GM12878 (cell line): ENCODE results near the gene KIF1C.

Experiments
- BHLHE40 ChIP-seq, 2 experiments: fragments of 450-650 bp in 1 of 2; IDR thresholded peaks; 2 replicates each; pipeline ENCODE4 v1.6.1; 2011 to 2017; ENCODE audit warnings: low read depth in 2 of 2, borderline replicate concordance in 1 of 2, improper control_type of control experiment in 1 of 2, low read length in 1 of 2, mild to moderate bottlenecking in 1 of 2
- CHD2 ChIP-seq: IDR thresholded peaks from 2 replicates; pipeline ENCODE4 v1.6.1; 2011; ENCODE audit warnings: low read depth, low read length, improper control_type of control experiment, borderline replicate concordance
- EZH2 ChIP-seq: IDR thresholded peaks from 2 replicates; pipeline ENCODE4 v1.6.1; 2012; ENCODE audit warnings: low read depth, mild to moderate bottlenecking, control low read depth, inconsistent platforms, low read length, borderline replicate concordance; ENCODE audit not compliant: control insufficient read depth
- IKZF1 ChIP-seq: fragments of 450-650 bp; conservative IDR thresholded peaks from 2 replicates; pipeline ENCODE4 v1.6.1; 2017; ENCODE audit warnings: antibody characterized with exemption, mild to moderate bottlenecking
- LARP7 ChIP-seq: fragments of 450-650 bp; IDR thresholded peaks from 2 replicates; pipeline ENCODE4 v1.6.1; 2017; ENCODE audit warnings: mild to moderate bottlenecking
- SP1 ChIP-seq: IDR thresholded peaks from one replicate; pipeline ENCODE4 v1.6.1; 2011; ENCODE audit warnings: low read depth, low read length
- STAT3 ChIP-seq: IDR thresholded peaks from 2 replicates; pipeline ENCODE4 v1.6.1; 2011; ENCODE audit warnings: low read depth, low read length, improper control_type of control experiment
- TAF1 ChIP-seq: IDR thresholded peaks from 2 replicates; pipeline ENCODE4 v1.6.1; 2011; ENCODE audit warnings: mild to moderate bottlenecking, low read depth, low read length, borderline replicate concordance
- YY1 ChIP-seq: IDR thresholded peaks from 2 replicates; pipeline ENCODE4 v1.6.1; 2011; ENCODE audit warnings: low read depth, mild to moderate bottlenecking, low read length
- TF ChIP-seq, protein P1 (sequence below), 3 experiments: IDR thresholded peaks in 2 of 3; conservative IDR thresholded peaks in 1 of 3; 2 replicates each; pipeline ENCODE4 v1.5.1; 2011; ENCODE audit warnings: low read depth in 3 of 3, low read length in 3 of 3, mild to moderate bottlenecking in 3 of 3, control low read depth in 2 of 3, moderate library complexity in 2 of 3, inconsistent platforms in 1 of 3, mixed read lengths in 1 of 3; ENCODE audit not compliant: control insufficient read depth in 2 of 3, insufficient read depth in 1 of 3; ENCODE audit errors: extremely low read depth in 1 of 3
- TF ChIP-seq, protein P2 (sequence below): IDR thresholded peaks from 2 replicates; pipeline ENCODE4 v1.6.1; 2011; ENCODE audit warnings: low read depth, low read length, improper control_type of control experiment, borderline replicate concordance
- TF ChIP-seq, protein P3 (sequence below): fragments of 450-650 bp; IDR thresholded peaks from 2 replicates; pipeline ENCODE4 v1.6.1; 2018; ENCODE audit warnings: mild to moderate bottlenecking, low read depth, moderate library complexity; ENCODE audit not compliant: partially characterized antibody

DNA sequence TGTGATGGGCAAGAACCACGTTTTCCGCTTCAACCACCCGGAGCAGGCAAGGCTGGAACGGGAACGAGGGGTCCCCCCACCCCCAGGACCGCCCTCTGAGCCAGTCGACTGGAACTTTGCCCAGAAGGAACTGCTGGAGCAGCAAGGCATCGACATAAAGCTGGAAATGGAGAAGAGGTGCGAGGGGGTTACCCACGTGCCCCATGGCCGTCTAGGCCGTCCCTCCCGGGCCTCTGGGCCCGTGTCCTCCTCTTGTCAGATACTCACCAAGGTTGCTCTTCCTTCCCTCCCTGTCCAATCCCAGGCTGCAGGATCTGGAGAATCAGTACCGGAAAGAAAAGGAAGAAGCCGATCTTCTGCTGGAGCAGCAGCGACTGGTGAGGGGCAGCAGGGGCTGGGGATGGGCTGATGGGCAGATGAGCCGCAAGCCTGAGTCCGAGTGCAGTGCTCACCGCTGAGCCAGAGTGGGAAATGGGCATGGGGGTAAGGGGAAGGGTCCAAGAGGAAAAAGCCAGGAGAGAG lies 22.8 kb downstream of the KIF1C start:
- TF ChIP-seq EZH2: no peak
- no peak for TF ChIP-seq STAT3
- TF ChIP-seq, protein P1, sequence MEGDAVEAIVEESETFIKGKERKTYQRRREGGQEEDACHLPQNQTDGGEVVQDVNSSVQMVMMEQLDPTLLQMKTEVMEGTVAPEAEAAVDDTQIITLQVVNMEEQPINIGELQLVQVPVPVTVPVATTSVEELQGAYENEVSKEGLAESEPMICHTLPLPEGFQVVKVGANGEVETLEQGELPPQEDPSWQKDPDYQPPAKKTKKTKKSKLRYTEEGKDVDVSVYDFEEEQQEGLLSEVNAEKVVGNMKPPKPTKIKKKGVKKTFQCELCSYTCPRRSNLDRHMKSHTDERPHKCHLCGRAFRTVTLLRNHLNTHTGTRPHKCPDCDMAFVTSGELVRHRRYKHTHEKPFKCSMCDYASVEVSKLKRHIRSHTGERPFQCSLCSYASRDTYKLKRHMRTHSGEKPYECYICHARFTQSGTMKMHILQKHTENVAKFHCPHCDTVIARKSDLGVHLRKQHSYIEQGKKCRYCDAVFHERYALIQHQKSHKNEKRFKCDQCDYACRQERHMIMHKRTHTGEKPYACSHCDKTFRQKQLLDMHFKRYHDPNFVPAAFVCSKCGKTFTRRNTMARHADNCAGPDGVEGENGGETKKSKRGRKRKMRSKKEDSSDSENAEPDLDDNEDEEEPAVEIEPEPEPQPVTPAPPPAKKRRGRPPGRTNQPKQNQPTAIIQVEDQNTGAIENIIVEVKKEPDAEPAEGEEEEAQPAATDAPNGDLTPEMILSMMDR (IDR thresholded peaks at IDR 0.05 in 2 of 3, conservative IDR thresholded peaks at IDR 0.05 in 1 of 3; ENCODE audit: control insufficient read depth in 2 of 3, extremely low read depth in 1 of 3, insufficient read depth in 1 of 3, low read depth in 3 of 3, low read length in 3 of 3): no peak
- TF ChIP-seq, protein P2, sequence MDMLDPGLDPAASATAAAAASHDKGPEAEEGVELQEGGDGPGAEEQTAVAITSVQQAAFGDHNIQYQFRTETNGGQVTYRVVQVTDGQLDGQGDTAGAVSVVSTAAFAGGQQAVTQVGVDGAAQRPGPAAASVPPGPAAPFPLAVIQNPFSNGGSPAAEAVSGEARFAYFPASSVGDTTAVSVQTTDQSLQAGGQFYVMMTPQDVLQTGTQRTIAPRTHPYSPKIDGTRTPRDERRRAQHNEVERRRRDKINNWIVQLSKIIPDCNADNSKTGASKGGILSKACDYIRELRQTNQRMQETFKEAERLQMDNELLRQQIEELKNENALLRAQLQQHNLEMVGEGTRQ: no peak
- no peak for TF ChIP-seq SP1
- TF ChIP-seq TAF1: no peak
- no peak for TF ChIP-seq LARP7
- TF ChIP-seq YY1: no peak
- no peak for TF ChIP-seq IKZF1
- no peak for TF ChIP-seq BHLHE40 (IDR thresholded peaks at IDR 0.05; ENCODE audit: borderline replicate concordance in 1 of 2, low read depth in 2 of 2, low read length in 1 of 2)
- TF ChIP-seq, protein P3, sequence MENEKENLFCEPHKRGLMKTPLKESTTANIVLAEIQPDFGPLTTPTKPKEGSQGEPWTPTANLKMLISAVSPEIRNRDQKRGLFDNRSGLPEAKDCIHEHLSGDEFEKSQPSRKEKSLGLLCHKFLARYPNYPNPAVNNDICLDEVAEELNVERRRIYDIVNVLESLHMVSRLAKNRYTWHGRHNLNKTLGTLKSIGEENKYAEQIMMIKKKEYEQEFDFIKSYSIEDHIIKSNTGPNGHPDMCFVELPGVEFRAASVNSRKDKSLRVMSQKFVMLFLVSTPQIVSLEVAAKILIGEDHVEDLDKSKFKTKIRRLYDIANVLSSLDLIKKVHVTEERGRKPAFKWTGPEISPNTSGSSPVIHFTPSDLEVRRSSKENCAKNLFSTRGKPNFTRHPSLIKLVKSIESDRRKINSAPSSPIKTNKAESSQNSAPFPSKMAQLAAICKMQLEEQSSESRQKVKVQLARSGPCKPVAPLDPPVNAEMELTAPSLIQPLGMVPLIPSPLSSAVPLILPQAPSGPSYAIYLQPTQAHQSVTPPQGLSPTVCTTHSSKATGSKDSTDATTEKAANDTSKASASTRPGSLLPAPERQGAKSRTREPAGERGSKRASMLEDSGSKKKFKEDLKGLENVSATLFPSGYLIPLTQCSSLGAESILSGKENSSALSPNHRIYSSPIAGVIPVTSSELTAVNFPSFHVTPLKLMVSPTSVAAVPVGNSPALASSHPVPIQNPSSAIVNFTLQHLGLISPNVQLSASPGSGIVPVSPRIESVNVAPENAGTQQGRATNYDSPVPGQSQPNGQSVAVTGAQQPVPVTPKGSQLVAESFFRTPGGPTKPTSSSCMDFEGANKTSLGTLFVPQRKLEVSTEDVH: no peak
- TF ChIP-seq CHD2: no peak
